ENCODE data around the gene KIF1A. TPM values are rescaled to one million over a fixed set of nuclear protein-coding genes. Genes with fewer than 3 reads are reported as not detected.
A peak's percentile ranks its signal among the peaks of the same experiment; 100 is the strongest.

KIF1A gene
- total RNA-seq: under 0.01 TPM in 2 replicates

GRCh38 chr2:240819858-240820606 is at the start of gene KIF1A:
Gene KIF1A, minus strand, starts transcription at chr2:240820219. Its CDS starts 22,467 bp downstream, at chr2:240797752.
- DNase-seq (ENCODE audit: low read depth in 2 of 2): peak in 1 of 2 donors; percentile 23

GRCh38 chr2:240869109-240869955 is 49.3 kb upstream of the KIF1A start:
- no peak for DNase-seq (ENCODE audit: low read depth in 2 of 2)

- no peak for DNase-seq (ENCODE audit: low read depth in 2 of 2)
Observed at GRCh38 chr2:240868286-240869108, 48.5 kb upstream of the KIF1A start, which contains the start of gene AGXT. Gene AGXT, plus strand, starts transcription at chr2:240868824. Its CDS starts 42 bp downstream, at chr2:240868866.

- DNase-seq (ENCODE audit: low read depth in 2 of 2): no peak
Observed at GRCh38 chr2:240865391-240865790, 45.4 kb upstream of the KIF1A start.

GRCh38 chr2:240864475-240864874 is 44.5 kb upstream of the KIF1A start:
- DNase-seq (ENCODE audit: low read depth in 2 of 2): no peak

GRCh38 chr2:240861547-240861946 is 41.5 kb upstream of the KIF1A start:
- DNase-seq (ENCODE audit: low read depth in 2 of 2): no peak

- no peak for DNase-seq (ENCODE audit: low read depth in 2 of 2)
Observed at GRCh38 chr2:240858871-240859270, 38.9 kb upstream of the KIF1A start.

GRCh38 chr2:240858321-240858720 is 38.3 kb upstream of the KIF1A start:
- no peak for DNase-seq (ENCODE audit: low read depth in 2 of 2)

- no peak for DNase-seq (ENCODE audit: low read depth in 2 of 2)
Observed at GRCh38 chr2:240857039-240858008, 37.3 kb upstream of the KIF1A start.

GRCh38 chr2:240856151-240856980 is 36.3 kb upstream of the KIF1A start:
- peak in 1 of 2 donors; percentile 15 for DNase-seq (ENCODE audit: low read depth in 2 of 2)

- no peak for DNase-seq (ENCODE audit: low read depth in 2 of 2)
Observed at GRCh38 chr2:240855670-240856069, 35.7 kb upstream of the KIF1A start.

GRCh38 chr2:240852671-240853314 is 32.8 kb upstream of the KIF1A start:
- DNase-seq (ENCODE audit: low read depth in 2 of 2): no peak

GRCh38 chr2:240851078-240851991 is 31.3 kb upstream of the KIF1A start:
- DNase-seq (ENCODE audit: low read depth in 2 of 2): peak; percentile 61 to 80

- DNase-seq (ENCODE audit: low read depth in 2 of 2): no peak
Observed at GRCh38 chr2:240850756-240851077, 30.7 kb upstream of the KIF1A start.

GRCh38 chr2:240850026-240850425 is 30.0 kb upstream of the KIF1A start:
- DNase-seq (ENCODE audit: low read depth in 2 of 2): no peak

- DNase-seq (ENCODE audit: low read depth in 2 of 2): no peak
Observed at GRCh38 chr2:240848900-240849680, 29.1 kb upstream of the KIF1A start.

- no peak for DNase-seq (ENCODE audit: low read depth in 2 of 2)
Observed at GRCh38 chr2:240847817-240848216, 27.8 kb upstream of the KIF1A start.

All from dermis microvascular lymphatic vessel endothelial cell (primary cell).